Kidney capillary endothelial cell (primary cell): ENCODE data around the gene LRRIQ4.
A peak's percentile ranks its signal among the peaks of the same experiment; 100 is the strongest.

Experiments
- DNase-seq: peaks from one replicate; pipeline ENCODE4 v3.0.0-alpha.2; 2018; ENCODE audit warnings: low spot score

LRRIQ4 gene

GRCh38 chr3:169812332-169813235, at the start of gene LRRIQ4, which contains the start of gene LRRC34:
Gene LRRIQ4 (plus strand): TSS chr3:169812870. CDS start chr3:169821922, 9,052 bp downstream.
Gene LRRC34 (minus strand): TSS chr3:169812904. CDS start chr3:169812548, 356 bp downstream.
- DNase-seq, result peak; percentile 58

DNA sequence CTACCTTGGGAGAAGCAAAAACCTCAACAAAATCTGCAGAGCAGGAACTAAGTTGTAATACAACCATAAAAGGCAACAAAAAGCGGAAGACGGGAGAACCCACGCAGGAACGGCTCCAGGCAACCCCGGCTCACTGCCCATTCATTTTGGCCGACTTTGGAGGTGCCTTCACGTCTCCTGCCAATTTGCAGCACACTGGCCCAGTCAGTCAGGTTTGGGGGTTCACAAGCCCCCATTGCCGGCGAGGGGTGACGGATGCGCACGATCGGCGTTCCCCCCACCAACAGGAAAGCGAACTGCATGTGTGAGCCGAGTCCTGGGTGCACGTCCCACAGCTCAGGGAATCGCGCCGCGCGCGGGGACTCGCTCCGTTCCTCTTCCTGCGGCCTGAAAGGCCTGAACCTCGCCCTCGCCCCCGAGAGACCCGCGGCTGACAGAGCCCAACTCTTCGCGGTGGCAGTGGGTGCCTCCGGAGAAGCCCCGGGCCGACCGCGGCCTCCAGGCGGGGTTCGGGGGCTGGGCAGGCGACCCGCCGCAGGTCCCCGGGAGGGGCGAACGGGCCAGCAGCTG, 48.3 kb upstream of the LRRIQ4 start:
- peak; percentile 35 for DNase-seq

DNA sequence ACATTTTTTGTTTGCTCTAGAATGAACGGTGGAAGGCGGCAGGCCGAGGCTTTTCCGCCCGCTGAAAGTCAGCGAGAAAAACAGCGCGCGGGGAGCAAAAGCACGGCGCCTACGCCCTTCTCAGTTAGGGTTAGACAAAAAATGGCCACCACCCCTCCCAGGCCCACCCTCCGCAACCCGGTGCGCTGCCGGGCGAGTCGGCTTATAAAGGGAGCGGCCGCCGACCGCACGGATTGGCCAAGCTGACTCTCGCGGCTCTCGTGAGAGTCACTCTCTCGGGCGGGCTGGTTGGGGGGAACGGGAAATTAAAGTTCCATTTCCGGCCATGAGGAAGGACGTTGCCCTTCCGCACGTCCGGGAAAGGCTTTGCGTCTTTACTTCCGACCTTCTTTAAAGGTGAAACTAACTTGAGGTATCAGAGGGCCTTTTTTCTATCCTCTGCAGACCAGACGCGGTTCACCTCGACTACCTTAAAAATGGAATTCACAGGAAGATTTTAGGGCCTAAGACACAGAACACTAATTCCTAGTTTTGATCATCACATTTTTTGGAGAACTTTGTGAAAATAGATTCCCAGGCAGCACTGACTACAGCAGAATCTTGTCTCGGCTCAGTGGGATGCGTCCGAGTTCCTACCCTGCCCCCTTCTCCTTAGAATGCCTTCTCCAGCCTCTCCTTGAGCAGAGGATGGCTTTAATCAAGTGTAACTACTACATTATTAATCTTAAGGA, 47.6 kb upstream of the LRRIQ4 start, which contains the start of gene TERC:
TSS of gene TERC (minus strand) at position 179 of the 731 bp plus-strand sequence.
- peak; percentile 75 for DNase-seq

DNA sequence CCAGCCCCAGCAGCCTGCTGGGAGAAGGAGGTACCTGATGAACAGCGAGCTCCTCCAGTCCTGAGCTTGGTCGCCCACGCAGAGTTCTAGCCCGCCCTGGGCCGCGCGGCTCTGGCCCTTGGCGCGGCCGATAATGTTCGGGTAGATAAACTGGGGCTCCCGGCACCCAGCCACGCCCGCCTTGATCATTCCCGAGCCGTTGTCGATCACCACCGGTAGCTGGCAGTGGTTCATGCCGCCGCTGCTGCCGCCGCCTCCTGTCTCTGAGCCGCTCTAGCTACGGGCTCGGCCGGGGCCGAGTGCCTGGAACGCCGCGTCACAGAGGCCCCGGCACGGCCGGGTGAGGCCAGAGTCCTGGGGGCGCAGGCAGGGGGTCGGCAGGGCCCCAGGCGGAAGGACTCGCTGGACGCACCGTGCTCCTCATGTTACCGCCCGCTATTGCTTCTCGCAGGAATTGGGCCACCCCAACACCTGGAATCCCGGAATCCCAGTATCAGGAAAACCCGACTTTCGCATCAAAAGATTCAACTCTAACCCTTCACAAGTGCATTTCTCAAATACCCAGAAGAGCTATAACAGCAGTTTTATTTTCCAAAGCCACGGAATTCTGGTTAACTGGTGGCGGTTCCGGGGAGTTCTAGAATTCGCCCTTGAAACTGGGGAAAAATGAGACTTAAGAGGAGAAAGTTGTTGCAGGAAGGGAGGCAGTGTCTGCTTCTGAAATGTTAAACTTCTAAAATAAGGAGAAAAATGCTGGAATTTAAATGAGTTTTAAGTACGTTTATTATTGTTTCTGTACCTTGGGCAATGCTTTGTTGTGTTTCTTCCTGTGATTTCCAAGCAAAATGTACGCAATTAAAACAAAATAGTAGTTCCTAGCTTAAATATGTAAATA, 43.1 kb upstream of the LRRIQ4 start, which contains the start of gene ACTRT3:
TSS of gene ACTRT3 (minus strand) at position 275 of the 895 bp plus-strand sequence. CDS start at position 234, 41 bp downstream.
- peak; percentile 49 for DNase-seq

DNA sequence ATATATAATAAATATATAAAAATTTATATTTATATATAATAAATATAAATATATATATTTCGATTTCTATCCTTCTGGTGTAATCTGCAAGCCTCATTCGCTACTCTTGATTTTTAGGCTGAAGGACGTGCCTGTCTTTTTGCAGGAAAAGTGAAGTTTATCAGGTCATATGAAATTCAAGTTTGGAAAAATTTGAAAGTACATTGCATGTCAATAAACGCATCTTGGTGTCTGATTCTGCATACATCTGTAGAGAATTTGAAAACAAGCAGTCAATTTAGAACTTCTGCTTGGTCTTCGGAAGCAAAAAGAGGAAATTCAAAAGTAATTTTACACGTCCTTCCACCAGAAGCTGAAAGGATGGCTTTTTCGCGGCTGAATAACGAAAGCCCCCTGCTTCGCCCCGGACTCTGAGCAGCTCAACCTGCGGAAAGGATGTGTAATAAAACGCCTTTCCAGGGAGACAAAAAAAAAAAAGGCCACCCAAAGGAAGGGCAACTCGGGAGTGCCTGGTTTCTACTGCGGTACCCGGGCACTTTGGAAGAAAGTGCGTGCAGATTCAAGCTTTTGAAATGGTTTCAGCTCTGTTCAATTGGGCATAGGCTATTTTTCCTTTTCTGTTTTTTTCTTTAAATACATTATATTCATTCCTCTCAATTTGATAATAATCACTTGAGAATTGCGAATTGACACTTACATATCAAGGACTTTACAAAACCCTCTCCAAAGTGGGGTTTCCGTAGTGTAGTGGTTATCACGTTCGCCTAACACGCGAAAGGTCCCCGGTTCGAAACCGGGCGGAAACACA, 41.0 kb upstream of the LRRIQ4 start:
- DNase-seq, result no peak

- peak; percentile 84 for DNase-seq
These were observed 40.3 kb upstream of the LRRIQ4 start for GRCh38 chr3:169772305-169772896.

GRCh38 chr3:169772897-169773816, 39.5 kb upstream of the LRRIQ4 start, which contains the start of gene MYNN:
Gene MYNN (plus strand): TSS chr3:169773396. CDS start chr3:169774296, 900 bp downstream.
- peak; percentile 81 for DNase-seq

DNA sequence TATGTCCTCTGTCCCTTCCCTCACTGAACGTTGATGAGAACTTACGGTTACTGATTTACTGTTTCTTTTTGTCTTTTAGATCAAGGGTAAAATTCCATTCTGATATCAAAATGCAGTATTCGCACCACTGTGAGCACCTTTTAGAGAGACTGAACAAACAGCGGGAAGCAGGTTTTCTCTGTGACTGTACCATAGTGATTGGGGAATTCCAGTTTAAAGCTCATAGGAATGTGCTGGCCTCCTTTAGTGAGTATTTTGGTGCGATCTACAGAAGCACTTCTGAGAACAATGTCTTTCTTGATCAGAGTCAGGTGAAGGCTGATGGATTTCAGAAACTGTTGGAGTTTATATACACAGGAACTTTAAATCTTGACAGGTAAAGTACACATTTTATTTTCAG, 38.5 kb upstream of the LRRIQ4 start:
- no peak for DNase-seq

GRCh38 chr3:169777822-169778221, 34.8 kb upstream of the LRRIQ4 start:
- no peak for DNase-seq

DNA sequence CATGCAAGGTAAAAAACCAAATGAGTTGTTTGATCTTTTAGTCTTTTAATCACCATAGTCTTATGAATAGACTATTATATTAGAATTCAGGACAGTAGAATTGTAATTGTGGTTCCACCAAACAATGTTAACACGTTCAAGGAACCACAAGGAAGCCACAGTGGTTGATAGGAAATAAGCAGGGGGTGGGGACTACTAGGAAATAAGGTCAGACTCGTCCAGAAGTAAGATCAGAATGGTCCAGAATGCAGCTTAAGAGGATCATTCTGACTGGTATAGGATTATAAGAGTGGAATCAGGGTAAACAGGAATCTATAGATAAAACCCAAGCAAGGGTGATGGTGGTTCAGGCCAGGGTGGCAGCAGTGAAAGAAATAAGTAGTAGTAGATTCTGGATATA, 31.9 kb upstream of the LRRIQ4 start:
- no peak for DNase-seq

DNA sequence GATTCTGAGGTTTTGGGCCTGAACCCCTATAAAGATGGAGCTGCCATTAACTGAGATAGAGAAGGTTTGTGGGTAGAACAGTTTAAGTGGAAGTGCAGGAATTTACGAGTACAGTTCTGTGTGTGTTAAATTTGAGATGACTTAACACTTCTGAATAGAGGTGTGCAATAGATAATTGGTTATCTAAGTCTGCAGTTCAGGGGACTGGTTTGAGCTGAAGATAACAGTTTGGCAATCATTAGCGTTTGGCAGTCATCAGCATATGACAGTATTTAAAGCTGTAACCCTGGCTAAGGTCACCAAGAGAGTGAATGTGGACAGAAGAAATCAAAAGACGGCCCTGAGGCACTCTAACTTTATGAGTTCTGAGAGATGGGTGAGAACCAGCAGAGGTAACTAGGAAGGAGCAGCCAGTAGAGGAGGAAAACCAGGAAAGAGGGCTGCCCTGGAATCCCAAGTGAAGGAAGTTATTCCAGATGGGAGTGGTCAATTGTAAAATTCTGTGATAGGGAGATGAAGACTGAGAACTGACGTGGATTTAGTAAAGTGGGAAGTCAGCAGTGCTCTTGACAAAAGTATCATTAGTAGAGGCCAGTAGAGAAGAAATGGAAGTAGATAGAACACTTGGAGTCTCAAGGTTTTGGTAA, 31.3 kb upstream of the LRRIQ4 start:
- no peak for DNase-seq

GRCh38 chr3:169787120-169787519, 25.6 kb upstream of the LRRIQ4 start:
- no peak for DNase-seq

DNA sequence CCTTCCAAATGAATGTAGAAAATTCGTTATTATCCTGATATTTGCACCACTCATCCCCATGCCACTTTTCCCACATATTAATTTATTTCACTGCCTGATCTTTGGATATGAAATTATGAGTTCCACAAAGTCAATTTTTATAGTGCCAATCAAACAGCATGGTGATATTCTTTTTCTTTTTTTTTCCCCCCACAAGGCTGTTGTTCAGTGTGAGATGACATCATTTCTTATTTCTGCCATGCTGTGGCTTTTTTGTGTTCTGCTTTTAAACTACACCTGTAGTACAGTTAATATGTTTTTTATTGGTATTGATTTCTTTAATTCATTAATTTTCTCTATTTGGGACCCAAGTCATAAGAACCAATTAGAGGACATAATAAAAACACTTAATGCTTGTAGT, 24.9 kb upstream of the LRRIQ4 start:
- no peak for DNase-seq

GRCh38 chr3:169790219-169790618, 22.5 kb upstream of the LRRIQ4 start:
- no peak for DNase-seq

GRCh38 chr3:169790687-169791429, 21.8 kb upstream of the LRRIQ4 start:
- no peak for DNase-seq

DNA sequence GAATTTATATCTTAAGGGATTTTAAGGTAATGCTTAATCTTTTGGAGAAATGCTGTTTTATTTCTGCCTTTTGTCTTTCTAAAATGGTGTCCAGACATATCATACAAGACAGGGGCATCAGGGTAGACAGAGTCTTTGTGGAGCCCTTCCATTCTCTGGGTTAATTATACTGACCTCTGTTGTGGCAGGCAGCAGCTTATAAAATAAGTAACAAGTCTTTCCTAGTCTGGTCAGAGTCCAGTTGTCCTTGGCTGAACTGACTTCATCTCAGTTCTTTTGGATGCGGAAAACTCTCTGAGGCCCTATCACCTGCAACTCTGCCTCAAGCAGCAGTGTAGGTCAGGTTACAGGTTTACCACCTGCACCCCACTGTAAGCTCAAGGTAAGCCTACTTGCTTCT, 20.3 kb upstream of the LRRIQ4 start:
- DNase-seq, result no peak

DNA sequence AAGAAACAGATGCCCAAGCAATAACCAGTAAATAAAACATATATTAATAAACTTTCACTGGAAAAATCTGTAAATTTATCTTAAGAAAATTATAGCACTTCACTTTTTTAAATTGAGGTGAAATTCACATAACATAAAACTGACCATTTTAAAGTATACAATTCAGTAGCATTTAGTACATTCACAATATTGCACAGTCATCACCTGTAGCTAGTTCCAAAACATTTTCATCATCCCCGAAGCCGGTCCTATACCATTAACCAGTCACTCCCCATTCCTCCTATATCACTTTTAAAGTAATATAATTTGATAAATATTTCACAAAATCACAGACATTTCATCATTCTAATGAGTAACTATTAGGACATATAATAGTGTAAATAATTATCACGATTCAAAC, 8.0 kb upstream of the LRRIQ4 start:
- no peak for DNase-seq
